GM23248 (cell line): ENCODE measurements around the gene MACROD2. TPM values are rescaled to one million over a fixed set of nuclear protein-coding genes. Genes with fewer than 3 reads are reported as not detected.

Experiments used
- DNase-seq: peaks from one replicate; pipeline ENCODE4 v3.0.0-alpha.2; 2015
- H2AFZ ChIP-seq: fragments of 200-600 bp; sonication (generic); 2 replicates; pipeline ENCODE4 v1.6.1; 2016; ENCODE audit warnings: antibody characterized with exemption
- H3F3A ChIP-seq: fragments of 200-600 bp; sonication (generic); 2 replicates; pipeline ENCODE4 v1.6.1; 2016; ENCODE audit warnings: mild to moderate bottlenecking, antibody characterized with exemption, mixed run types; ENCODE audit not compliant: insufficient read depth
- H3K27ac ChIP-seq: fragments of 200-600 bp; sonication (generic); 2 replicates; pipeline ENCODE4 v1.5.1; 2016; ENCODE audit warnings: mild to moderate bottlenecking
- H3K27me3 ChIP-seq: fragments of 200-600 bp; sonication (generic); replicated peaks from 2 replicates; pipeline ENCODE4 v1.6.1; 2016; ENCODE audit warnings: mild to moderate bottlenecking; ENCODE audit not compliant: insufficient read depth
- H3K36me3 ChIP-seq: fragments of 200-600 bp; sonication (generic); 2 replicates; pipeline ENCODE4 v1.6.1; 2016; ENCODE audit warnings: low read depth, mild to moderate bottlenecking
- H3K4me1 ChIP-seq: fragments of 200-600 bp; sonication (generic); 2 replicates; pipeline ENCODE4 v1.6.1; 2016; ENCODE audit warnings: mild to moderate bottlenecking; ENCODE audit not compliant: insufficient read depth
- H3K4me2 ChIP-seq: fragments of 200-600 bp; sonication (generic); one replicate; pipeline ENCODE4 v1.6.1; 2016; ENCODE audit warnings: mild to moderate bottlenecking; ENCODE audit not compliant: unreplicated experiment
- H3K4me3 ChIP-seq: fragments of 200-600 bp; sonication (generic); 2 replicates; pipeline ENCODE4 v1.5.1; 2016; ENCODE audit warnings: mild to moderate bottlenecking
- H3K79me2 ChIP-seq: fragments of 200-600 bp; sonication (generic); 2 replicates; pipeline ENCODE4 v1.6.1; 2016; ENCODE audit warnings: mild to moderate bottlenecking; ENCODE audit not compliant: insufficient read depth
- H3K9ac ChIP-seq: fragments of 200-600 bp; sonication (generic); 2 replicates; pipeline ENCODE4 v1.6.1; 2016; ENCODE audit warnings: mild to moderate bottlenecking
- H3K9me2 ChIP-seq: fragments of 200-600 bp; sonication (generic); 2 replicates; pipeline ENCODE4 v1.6.1; 2016; ENCODE audit warnings: mixed run types, mild to moderate bottlenecking, moderate library complexity; ENCODE audit not compliant: insufficient read depth
- H3K9me3 ChIP-seq: fragments of 200-600 bp; sonication (generic); one replicate; pipeline ENCODE4 v1.6.1; 2017; ENCODE audit warnings: low read depth
- H4K20me1 ChIP-seq: fragments of 200-600 bp; sonication (generic); 2 replicates; pipeline ENCODE4 v1.6.0; 2016; ENCODE audit not compliant: insufficient read depth
- EZH2 ChIP-seq: fragments of 200-600 bp; sonication (generic); IDR thresholded peaks from 2 replicates; pipeline ENCODE4 v1.6.1; 2018; ENCODE audit warnings: antibody characterized with exemption, mild to moderate bottlenecking; ENCODE audit not compliant: insufficient read depth, poor library complexity, severe bottlenecking
- EZH2phosphoT487 ChIP-seq: fragments of 200-600 bp; sonication (generic); IDR thresholded peaks from 2 replicates; pipeline ENCODE4 v1.6.1; 2018; ENCODE audit warnings: antibody characterized with exemption, moderate library complexity, mild to moderate bottlenecking, low read depth; ENCODE audit not compliant: insufficient read depth
- WGBS, 2 experiments: methylation state at CpG; one replicate each; pipeline ENCODE4 v1.1.6; 2015 to 2017; ENCODE audit warnings: low lambda C conversion rate in 2 of 2, low coverage in 1 of 2; ENCODE audit errors: missing lambda C conversion rate in 2 of 2; 5-methylcytosine and 5-hydroxymethylcytosine counted together
- in situ Hi-C: fragments of 300-500 bp; cut with MboI; formaldehyde crosslinking; loops from 2 replicates; pipeline ENCODE4 v1.15.0; 2020
- polyA plus RNA-seq: library from polyadenylated mRNA; unstranded; fragments of >200 nt; fragmentation: Nextera tagmentation; extraction: Ambion mirVana; gene quantifications from 2 replicates; pipeline ENCODE4 v1.2.1, GENCODE V29; 2016
- total RNA-seq: library from RNA; depleted of rRNA; stranded (reverse); fragments of >200 nt; shearing (Covaris generic); gene quantifications from 2 replicates; pipeline ENCODE4 v1.2.3, GENCODE V29; 2014

MACROD2 gene
- total and polyA plus RNA-seq, 2 experiments from 2014 or later, result 1.1 to 3.1 TPM

- H3K27ac ChIP-seq, result no peak overlapping the region
- no peak overlapping the region for H2AFZ ChIP-seq
- H3K4me3 ChIP-seq, result no peak overlapping the region
- no peaks in the 10 kb centered on the region for H3K9me3 ChIP-seq
- TF ChIP-seq EZH2phosphoT487, result no peak
- TF ChIP-seq EZH2, result no peak
- no peaks in the 10 kb centered on the region for H3K36me3 ChIP-seq
- H3K9me2 ChIP-seq, result no peaks in the 10 kb centered on the region
- H3K9ac ChIP-seq, result no peak overlapping the region
- no peaks in the 10 kb centered on the region for H3K27me3 ChIP-seq
- 0 out of 2 replicates have a peak, but pooled peaks cover 8% of the 10 kb centered on the region for H3F3A ChIP-seq
- no peak overlapping the region for H3K4me2 ChIP-seq
- in situ Hi-C loops, result no loop called here
- no peaks in the 10 kb centered on the region for H4K20me1 ChIP-seq
- no peak for DNase-seq
- H3K4me1 ChIP-seq, result peaks cover 22% of the 10 kb centered on the region
- no peaks in the 10 kb centered on the region for H3K79me2 ChIP-seq
- WGBS, 2 experiments, result 94 to 96% methylated on average over 5 of the region's 5 CpGs
These were observed 1227.4 kb downstream of the MACROD2 start for GRCh38 chr20:15222502-15223330.

DNA sequence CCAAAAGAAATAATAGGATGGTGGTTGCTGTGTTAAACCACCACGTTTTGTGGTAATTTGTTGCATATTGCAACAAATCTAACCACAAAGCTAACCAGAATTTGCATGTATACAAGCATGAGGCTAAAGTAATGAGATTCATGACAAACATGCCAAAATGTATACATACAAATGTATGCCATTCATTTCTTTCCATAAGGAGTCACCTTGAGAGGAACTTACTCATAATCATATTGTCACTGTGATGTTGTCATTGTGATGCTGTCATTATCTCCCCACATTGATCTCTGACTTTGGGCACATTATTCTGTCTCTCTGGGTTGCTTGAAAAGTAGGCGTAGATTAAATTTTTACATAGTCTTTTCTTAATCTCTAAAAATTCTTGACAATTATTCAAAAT lies 1228.9 kb downstream of the MACROD2 start:
- no peaks in the 10 kb centered on the region for H3K36me3 ChIP-seq
- WGBS, 2 experiments, result 83 to 94% methylated on average over 2 of the region's 2 CpGs
- H3K79me2 ChIP-seq, result no peaks in the 10 kb centered on the region
- no peak overlapping the region for H2AFZ ChIP-seq
- TF ChIP-seq EZH2phosphoT487, result no peak
- TF ChIP-seq EZH2, result no peak
- H3K4me3 ChIP-seq, result no peak overlapping the region
- no peak for DNase-seq
- no peaks in the 10 kb centered on the region for H3K9me2 ChIP-seq
- no peak overlapping the region for H3K4me2 ChIP-seq
- in situ Hi-C loops, result no loop called here
- H4K20me1 ChIP-seq, result no peaks in the 10 kb centered on the region
- peaks cover 22% of the 10 kb centered on the region for H3K4me1 ChIP-seq
- no peak overlapping the region for H3K9ac ChIP-seq
- H3K27ac ChIP-seq, result no peak overlapping the region
- H3F3A ChIP-seq, result 0 out of 2 replicates have a peak, but pooled peaks cover 8% of the 10 kb centered on the region
- H3K9me3 ChIP-seq, result no peaks in the 10 kb centered on the region
- H3K27me3 ChIP-seq, result no peaks in the 10 kb centered on the region

DNA sequence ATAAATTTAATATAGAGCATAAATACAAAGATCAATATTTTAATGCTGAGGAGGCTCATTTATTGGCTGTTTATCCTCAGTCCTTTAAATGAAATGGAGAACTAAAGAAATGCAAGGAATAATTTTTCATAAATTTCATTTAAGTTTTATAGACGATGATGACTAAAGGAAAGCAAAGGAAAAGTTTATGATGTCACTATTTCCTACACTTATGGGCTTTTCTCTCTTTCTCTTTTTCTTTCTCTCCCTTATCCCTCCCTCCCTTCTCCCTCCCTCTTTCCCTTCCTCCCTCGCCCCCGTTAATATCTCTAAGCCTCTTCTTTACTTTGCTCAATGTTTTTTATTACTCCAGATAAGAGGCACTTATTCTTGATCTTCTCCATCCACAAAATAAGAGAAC lies 1231.8 kb downstream of the MACROD2 start:
- no peak for DNase-seq
- no peaks in the 10 kb centered on the region for H3K9me3 ChIP-seq
- no peaks in the 10 kb centered on the region for H4K20me1 ChIP-seq
- H3K36me3 ChIP-seq, result no peaks in the 10 kb centered on the region
- H3F3A ChIP-seq, result no peaks in the 10 kb centered on the region
- no peaks in the 10 kb centered on the region for H3K9me2 ChIP-seq
- TF ChIP-seq EZH2phosphoT487 (no peak), EZH2 (no peak)
- no peak overlapping the region for H3K27ac ChIP-seq
- no peaks in the 10 kb centered on the region for H3K4me1 ChIP-seq
- H3K27me3 ChIP-seq, result no peaks in the 10 kb centered on the region
- H3K4me2 ChIP-seq, result no peak overlapping the region
- no peaks in the 10 kb centered on the region for H3K79me2 ChIP-seq
- WGBS, 2 experiments, result 61 to 80% methylated on average over 3 of the region's 3 CpGs
- no peak overlapping the region for H3K9ac ChIP-seq
- H3K4me3 ChIP-seq, result no peak overlapping the region
- in situ Hi-C loops, result loop anchor here (25.0 kb wide), 1 partner anchor 890 kb away; the partner anchor contains the start of gene FLRT3
- no peak overlapping the region for H2AFZ ChIP-seq

DNA sequence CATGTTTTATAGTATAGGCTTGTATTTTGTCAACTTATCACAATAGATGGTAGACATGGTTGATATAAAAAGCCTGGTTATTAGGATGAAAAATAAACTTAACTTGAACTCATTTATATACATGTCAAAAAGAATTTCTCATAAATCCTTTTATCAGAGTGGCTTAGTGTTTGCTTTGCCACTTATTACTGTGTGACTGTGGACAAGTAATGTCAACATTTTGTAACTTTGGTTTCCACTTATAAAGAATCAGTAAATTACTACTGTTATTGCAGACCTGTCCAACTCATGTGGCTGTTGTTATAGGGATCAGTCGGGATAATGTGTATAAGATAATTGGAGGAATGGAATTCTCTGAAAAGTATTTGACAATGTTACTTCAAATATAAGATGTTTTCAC lies 1236.9 kb downstream of the MACROD2 start:
- TF ChIP-seq EZH2phosphoT487 (no peak), EZH2 (no peak)
- H3K79me2 ChIP-seq, result no peaks in the 10 kb centered on the region
- H3K27ac ChIP-seq, result no peak overlapping the region
- H3K9me3 ChIP-seq, result no peaks in the 10 kb centered on the region
- H3K4me2 ChIP-seq, result no peak overlapping the region
- no peaks in the 10 kb centered on the region for H3K9me2 ChIP-seq
- no peaks in the 10 kb centered on the region for H3F3A ChIP-seq
- no peak overlapping the region for H3K9ac ChIP-seq
- no peak overlapping the region for H3K4me3 ChIP-seq
- no peak overlapping the region for H2AFZ ChIP-seq
- H4K20me1 ChIP-seq, result no peaks in the 10 kb centered on the region
- H3K27me3 ChIP-seq, result no peaks in the 10 kb centered on the region
- WGBS, 2 experiments, result 35 to 46% methylated on average over 1 of the region's 1 CpG
- H3K4me1 ChIP-seq, result no peaks in the 10 kb centered on the region
- no peaks in the 10 kb centered on the region for H3K36me3 ChIP-seq
- DNase-seq, result no peak
- in situ Hi-C loops, result loop anchor here (25.0 kb wide), 1 partner anchor 895 kb away; the partner anchor contains the start of gene FLRT3
